Measurements from ENCODE around the gene GPR156. TPM values are rescaled to one million over a fixed set of nuclear protein-coding genes. Genes with fewer than 3 reads are reported as not detected.

Gene GPR156
- total and polyA plus RNA-seq, 2 of the 4 experiments (the other 2 are of a cell fraction): 0.09 to 0.18 TPM

DNA sequence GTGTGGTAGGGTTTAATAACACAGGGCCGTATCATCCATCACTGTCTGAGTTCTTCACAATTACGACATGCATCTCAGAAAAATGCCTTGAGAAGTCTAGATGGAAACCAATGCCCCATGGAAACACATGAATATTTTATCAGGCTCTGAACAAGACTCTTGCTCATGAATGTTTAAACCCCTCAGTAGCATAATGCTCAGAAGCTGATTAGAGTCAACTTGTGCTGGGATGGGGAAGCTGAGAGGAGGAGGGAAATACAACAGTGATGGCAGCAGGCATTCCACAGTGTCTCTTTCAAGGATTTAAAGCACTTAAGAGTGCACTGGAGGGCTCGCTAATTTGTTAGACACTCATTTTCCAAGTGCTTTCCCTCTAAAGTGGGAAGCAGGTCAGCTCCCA is 3.8 kb downstream of the GPR156 start:
- ChIA-PET CTCF (no interaction called here), POLR2A (ENCODE audit: unreplicated experiment) (no interaction called here)
- H3K4ac ChIP-seq (ENCODE audit: low read depth, low read length): no peak overlapping the region
- intact Hi-C loops (cut with micrococcal nuclease): no loop called here
- no peak overlapping the region for H3K4me2 ChIP-seq (ENCODE audit: low read depth, low read length)
- H2AFZ ChIP-seq (replicated peaks; ENCODE audit: low read length, poor library complexity): no peak overlapping the region
- no peak overlapping the region for H2AK9ac ChIP-seq (replicated peaks; ENCODE audit: low read depth, low read length, poor library complexity)
- TF ChIP-seq FOS (IDR thresholded peaks at IDR 0.05; ENCODE audit: low read depth, low read length): no peak
- TF ChIP-seq, protein P1, sequence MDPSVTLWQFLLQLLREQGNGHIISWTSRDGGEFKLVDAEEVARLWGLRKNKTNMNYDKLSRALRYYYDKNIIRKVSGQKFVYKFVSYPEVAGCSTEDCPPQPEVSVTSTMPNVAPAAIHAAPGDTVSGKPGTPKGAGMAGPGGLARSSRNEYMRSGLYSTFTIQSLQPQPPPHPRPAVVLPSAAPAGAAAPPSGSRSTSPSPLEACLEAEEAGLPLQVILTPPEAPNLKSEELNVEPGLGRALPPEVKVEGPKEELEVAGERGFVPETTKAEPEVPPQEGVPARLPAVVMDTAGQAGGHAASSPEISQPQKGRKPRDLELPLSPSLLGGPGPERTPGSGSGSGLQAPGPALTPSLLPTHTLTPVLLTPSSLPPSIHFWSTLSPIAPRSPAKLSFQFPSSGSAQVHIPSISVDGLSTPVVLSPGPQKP (IDR thresholded peaks at IDR 0.05; ENCODE audit: borderline replicate concordance, low read depth, low read length): no peak
- TF ChIP-seq CHD1 (IDR thresholded peaks at IDR 0.05; ENCODE audit: low read depth, low read length): no peak
- TF ChIP-seq POLR2A (IDR thresholded peaks at IDR 0.05; ENCODE audit: low read depth, low read length): no peak
- TF ChIP-seq RCOR1 (IDR thresholded peaks at IDR 0.05; ENCODE audit: insufficient replicate concordance, low read length): no peak
- TF ChIP-seq, protein P2, sequence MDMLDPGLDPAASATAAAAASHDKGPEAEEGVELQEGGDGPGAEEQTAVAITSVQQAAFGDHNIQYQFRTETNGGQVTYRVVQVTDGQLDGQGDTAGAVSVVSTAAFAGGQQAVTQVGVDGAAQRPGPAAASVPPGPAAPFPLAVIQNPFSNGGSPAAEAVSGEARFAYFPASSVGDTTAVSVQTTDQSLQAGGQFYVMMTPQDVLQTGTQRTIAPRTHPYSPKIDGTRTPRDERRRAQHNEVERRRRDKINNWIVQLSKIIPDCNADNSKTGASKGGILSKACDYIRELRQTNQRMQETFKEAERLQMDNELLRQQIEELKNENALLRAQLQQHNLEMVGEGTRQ (IDR thresholded peaks at IDR 0.05; ENCODE audit: low read depth, low read length): no peak
- no peak for TF ChIP-seq MXI1 (IDR thresholded peaks at IDR 0.05; ENCODE audit: borderline replicate concordance, low read depth, low read length)
- no peak for TF ChIP-seq RFX5 (IDR thresholded peaks at IDR 0.05; ENCODE audit: low read depth, low read length)
- TF ChIP-seq, protein P3, sequence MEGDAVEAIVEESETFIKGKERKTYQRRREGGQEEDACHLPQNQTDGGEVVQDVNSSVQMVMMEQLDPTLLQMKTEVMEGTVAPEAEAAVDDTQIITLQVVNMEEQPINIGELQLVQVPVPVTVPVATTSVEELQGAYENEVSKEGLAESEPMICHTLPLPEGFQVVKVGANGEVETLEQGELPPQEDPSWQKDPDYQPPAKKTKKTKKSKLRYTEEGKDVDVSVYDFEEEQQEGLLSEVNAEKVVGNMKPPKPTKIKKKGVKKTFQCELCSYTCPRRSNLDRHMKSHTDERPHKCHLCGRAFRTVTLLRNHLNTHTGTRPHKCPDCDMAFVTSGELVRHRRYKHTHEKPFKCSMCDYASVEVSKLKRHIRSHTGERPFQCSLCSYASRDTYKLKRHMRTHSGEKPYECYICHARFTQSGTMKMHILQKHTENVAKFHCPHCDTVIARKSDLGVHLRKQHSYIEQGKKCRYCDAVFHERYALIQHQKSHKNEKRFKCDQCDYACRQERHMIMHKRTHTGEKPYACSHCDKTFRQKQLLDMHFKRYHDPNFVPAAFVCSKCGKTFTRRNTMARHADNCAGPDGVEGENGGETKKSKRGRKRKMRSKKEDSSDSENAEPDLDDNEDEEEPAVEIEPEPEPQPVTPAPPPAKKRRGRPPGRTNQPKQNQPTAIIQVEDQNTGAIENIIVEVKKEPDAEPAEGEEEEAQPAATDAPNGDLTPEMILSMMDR (conservative IDR thresholded peaks at IDR 0.05; ENCODE audit: low read depth, low read length): no peak
- TF ChIP-seq MAZ (IDR thresholded peaks at IDR 0.05; ENCODE audit: borderline replicate concordance, low read depth, low read length): no peak
- TF ChIP-seq SMC3 (IDR thresholded peaks at IDR 0.05; ENCODE audit: low read depth, low read length): no peak
- no peak for TF ChIP-seq MAFK (IDR thresholded peaks at IDR 0.05; ENCODE audit: low read depth, low read length)
- H4K91ac ChIP-seq (ENCODE audit: insufficient read depth, low read depth, low read length): no peak overlapping the region
- no peak for DNase-seq
- no peaks in the 10 kb centered on the region for H3K36me3 ChIP-seq (ENCODE audit: control insufficient read depth, insufficient read depth, low read length)
- H3K27ac ChIP-seq (ENCODE audit: insufficient read depth, low read length): no peak overlapping the region
- no peak overlapping the region for H2AK5ac ChIP-seq (ENCODE audit: low read depth, low read length)
- no peak overlapping the region for H3K56ac ChIP-seq (ENCODE audit: extremely low read depth, insufficient read depth, low read length)
- no peak overlapping the region for H2BK20ac ChIP-seq (ENCODE audit: low read depth, low read length)
- H3K27me3 ChIP-seq (ENCODE audit: control insufficient read depth, insufficient read depth, low read length): peaks cover 49% of the 10 kb centered on the region
- H3K18ac ChIP-seq (ENCODE audit: low read depth, low read length): no peak overlapping the region
- in situ Hi-C loops (cut with MboI; ENCODE audit: low sequenced_read_pairs): no loop called here
- no peak overlapping the region for H2BK15ac ChIP-seq (ENCODE audit: low read depth, low read length)
- no peak overlapping the region for H3K14ac ChIP-seq (replicated peaks; ENCODE audit: low read depth, low read length)
- H3K4me1 ChIP-seq (ENCODE audit: control insufficient read depth, insufficient read depth, low read length): no peaks in the 10 kb centered on the region
- no peak overlapping the region for H4K5ac ChIP-seq (ENCODE audit: low read depth, low read length)
- no peak overlapping the region for H2BK5ac ChIP-seq (ENCODE audit: low read depth, low read length, poor library complexity, severe bottlenecking)
- 60% methylated on average over 1 of the region's 3 CpGs; no CpG with 5 or more reads in 1 of the 2 experiments for WGBS, 2 experiments (ENCODE audit: extremely low coverage in 2 of 2, insufficient read length in 1 of 2)
- no peak overlapping the region for H2BK120ac ChIP-seq (ENCODE audit: low read depth, low read length)
- no peaks in the 10 kb centered on the region for H3K9me3 ChIP-seq (ENCODE audit: control insufficient read depth, insufficient read depth, low read length)
- BruUV-seq (replicated peaks): no TSS peak
- no peak overlapping the region for H3K23ac ChIP-seq (ENCODE audit: low read depth, low read length)
- H3K4me3 ChIP-seq (ENCODE audit: insufficient read depth, low read depth, low read length): no peak overlapping the region
- dilution Hi-C loops (cut with HindIII; ENCODE audit: low sequenced_read_pairs, unreplicated experiment): no loop called here
- ATAC-seq (ENCODE audit: low read depth): no peak
- no peak overlapping the region for H3K9ac ChIP-seq (ENCODE audit: low read depth, low read length)
- no peaks in the 10 kb centered on the region for H4K20me1 ChIP-seq (ENCODE audit: insufficient read depth, low read length)
- no peaks in the 10 kb centered on the region; the same call in 1 of the 2 replicates for H3K9me1 ChIP-seq (ENCODE audit: insufficient read depth, low read length)
- no peak overlapping the region for H4K8ac ChIP-seq (ENCODE audit: low read depth in 2 of 2, low read length in 2 of 2)
- H3K79me1 ChIP-seq (ENCODE audit: low read depth in 1 of 2, low read length in 2 of 2): no peaks in the 10 kb centered on the region
